Retinal pigment epithelial cell (primary cell): Measurements from ENCODE around the gene EXOC6B.
A peak's percentile ranks its signal among the peaks of the same experiment; 100 is the strongest.

Source experiments
- DNase-seq: peaks from one replicate; pipeline ENCODE4 v3.0.0-alpha.2; 2010; ENCODE audit warnings: low read depth
- H3K4me3 ChIP-seq: 2 replicates; pipeline ENCODE4 v1.5.1; 2011; ENCODE audit warnings: mild to moderate bottlenecking, low read length, control low read depth, moderate library complexity
- CTCF ChIP-seq: conservative IDR thresholded peaks from 2 replicates; pipeline ENCODE4 v1.5.1; 2011; ENCODE audit warnings: low read depth, low read length, control low read depth, inconsistent platforms

The EXOC6B gene

GRCh38 chr2:72350852-72351251, 475.0 kb downstream of the EXOC6B start:
- no peak for DNase-seq
- TF ChIP-seq CTCF = no peak
- H3K4me3 ChIP-seq = no peak overlapping the region

- no peak for DNase-seq
- no peak for TF ChIP-seq CTCF
- no peak overlapping the region for H3K4me3 ChIP-seq
These were observed 476.8 kb downstream of the EXOC6B start for GRCh38 chr2:72349016-72349415.

- H3K4me3 ChIP-seq = no peak overlapping the region
- TF ChIP-seq CTCF = no peak
- no peak for DNase-seq
These were observed 478.8 kb downstream of the EXOC6B start for GRCh38 chr2:72347081-72347480.

GRCh38 chr2:72341639-72342038, 484.2 kb downstream of the EXOC6B start:
- DNase-seq = no peak
- no peak overlapping the region for H3K4me3 ChIP-seq
- TF ChIP-seq CTCF = no peak

GRCh38 chr2:72340665-72341064, 485.2 kb downstream of the EXOC6B start:
- H3K4me3 ChIP-seq = no peak overlapping the region
- TF ChIP-seq CTCF = no peak
- DNase-seq = no peak

GRCh38 chr2:72338076-72338475, 487.8 kb downstream of the EXOC6B start:
- no peak overlapping the region for H3K4me3 ChIP-seq
- no peak for TF ChIP-seq CTCF
- DNase-seq = peak; percentile 46

- no peak overlapping the region for H3K4me3 ChIP-seq
- no peak for TF ChIP-seq CTCF
- DNase-seq = no peak
These were observed 493.1 kb downstream of the EXOC6B start for GRCh38 chr2:72332720-72333119.
